Activated CD4-positive, alpha-beta T cell treated with anti-CD3 and anti-CD28 coated beads, Interleukin-2, Interleukin-6, amounts not matched to agents 100 ng/mL and 50 ng/mL, durations not matched to agents 16 hours and 8 hours (primary cell): Measurements from ENCODE around the gene PPP1R13B.
A peak's percentile ranks its signal among the peaks of the same experiment; 100 is the strongest.
"Not testable (repeated sequence)": the region's sequence is repeated elsewhere in the genome, so short reads cannot be mapped to it uniquely, and the experiment has no call there.

ENCODE experiments used
- DNase-seq: peaks from one replicate; pipeline ENCODE4 v3.0.0-alpha.2; 2020

The PPP1R13B gene, protein sequence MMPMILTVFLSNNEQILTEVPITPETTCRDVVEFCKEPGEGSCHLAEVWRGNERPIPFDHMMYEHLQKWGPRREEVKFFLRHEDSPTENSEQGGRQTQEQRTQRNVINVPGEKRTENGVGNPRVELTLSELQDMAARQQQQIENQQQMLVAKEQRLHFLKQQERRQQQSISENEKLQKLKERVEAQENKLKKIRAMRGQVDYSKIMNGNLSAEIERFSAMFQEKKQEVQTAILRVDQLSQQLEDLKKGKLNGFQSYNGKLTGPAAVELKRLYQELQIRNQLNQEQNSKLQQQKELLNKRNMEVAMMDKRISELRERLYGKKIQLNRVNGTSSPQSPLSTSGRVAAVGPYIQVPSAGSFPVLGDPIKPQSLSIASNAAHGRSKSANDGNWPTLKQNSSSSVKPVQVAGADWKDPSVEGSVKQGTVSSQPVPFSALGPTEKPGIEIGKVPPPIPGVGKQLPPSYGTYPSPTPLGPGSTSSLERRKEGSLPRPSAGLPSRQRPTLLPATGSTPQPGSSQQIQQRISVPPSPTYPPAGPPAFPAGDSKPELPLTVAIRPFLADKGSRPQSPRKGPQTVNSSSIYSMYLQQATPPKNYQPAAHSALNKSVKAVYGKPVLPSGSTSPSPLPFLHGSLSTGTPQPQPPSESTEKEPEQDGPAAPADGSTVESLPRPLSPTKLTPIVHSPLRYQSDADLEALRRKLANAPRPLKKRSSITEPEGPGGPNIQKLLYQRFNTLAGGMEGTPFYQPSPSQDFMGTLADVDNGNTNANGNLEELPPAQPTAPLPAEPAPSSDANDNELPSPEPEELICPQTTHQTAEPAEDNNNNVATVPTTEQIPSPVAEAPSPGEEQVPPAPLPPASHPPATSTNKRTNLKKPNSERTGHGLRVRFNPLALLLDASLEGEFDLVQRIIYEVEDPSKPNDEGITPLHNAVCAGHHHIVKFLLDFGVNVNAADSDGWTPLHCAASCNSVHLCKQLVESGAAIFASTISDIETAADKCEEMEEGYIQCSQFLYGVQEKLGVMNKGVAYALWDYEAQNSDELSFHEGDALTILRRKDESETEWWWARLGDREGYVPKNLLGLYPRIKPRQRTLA

DNA sequence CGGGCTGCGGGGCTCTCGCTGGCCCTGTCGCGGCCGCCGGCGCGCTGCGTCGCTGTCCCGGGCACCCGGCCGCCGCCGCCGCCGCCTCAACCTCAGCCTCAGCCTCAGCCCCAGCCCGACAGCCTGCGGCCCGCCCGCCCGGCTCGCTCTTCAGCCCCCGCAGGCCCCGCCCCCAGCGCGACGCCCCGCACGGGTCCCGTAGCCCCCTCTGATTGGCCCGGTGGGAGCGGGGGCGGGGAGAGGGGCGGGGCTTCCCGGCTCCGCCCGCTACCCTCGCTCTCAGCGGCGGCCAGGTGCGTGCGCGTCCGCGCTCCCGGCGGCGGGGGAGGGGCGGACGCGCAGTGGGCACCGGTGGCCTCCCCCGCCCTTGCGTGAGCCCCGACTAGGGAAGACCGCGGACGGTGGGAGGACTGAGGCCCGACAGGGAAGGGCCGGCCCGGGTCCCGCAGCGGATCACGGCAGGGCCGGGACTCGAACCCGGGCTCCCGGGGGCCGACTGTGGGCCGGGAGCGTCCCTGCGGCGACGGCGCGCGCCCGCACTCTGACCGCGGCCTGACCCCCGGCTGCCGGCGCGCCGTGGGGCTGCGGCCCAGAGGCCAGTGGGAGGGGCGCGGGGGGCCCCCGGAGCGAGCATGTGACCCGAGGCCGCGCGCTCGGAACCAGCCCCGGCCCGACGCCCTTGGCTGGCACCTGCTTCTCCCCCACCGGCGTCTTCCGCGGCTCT, at the start of gene PPP1R13B:
Gene PPP1R13B, minus strand, starts transcription at position 125 of the 724 bp plus-strand sequence. CDS start 268 bp downstream, outside the sequence.
- DNase-seq, result peak; percentile 95

DNA sequence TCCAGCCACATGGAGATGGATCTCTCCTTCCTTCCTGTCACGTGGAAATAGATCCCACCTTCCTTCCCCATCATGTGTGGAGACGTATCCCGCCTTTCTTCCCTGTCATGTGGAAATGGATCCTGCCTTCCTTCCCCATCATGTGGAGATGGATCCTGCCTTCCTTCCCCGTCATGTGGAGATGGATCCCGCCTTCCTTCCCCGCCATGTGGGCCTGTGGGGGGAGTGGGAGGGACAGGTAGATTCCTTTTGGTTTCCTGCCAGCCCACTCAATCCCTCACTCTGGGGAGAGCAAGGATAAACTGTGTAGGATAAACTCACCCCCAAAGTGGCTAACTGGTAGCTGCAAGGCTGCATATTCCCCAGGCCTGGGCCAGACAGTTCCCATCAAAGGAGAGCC, 49.2 kb upstream of the PPP1R13B start:
- DNase-seq, result no peak

DNA sequence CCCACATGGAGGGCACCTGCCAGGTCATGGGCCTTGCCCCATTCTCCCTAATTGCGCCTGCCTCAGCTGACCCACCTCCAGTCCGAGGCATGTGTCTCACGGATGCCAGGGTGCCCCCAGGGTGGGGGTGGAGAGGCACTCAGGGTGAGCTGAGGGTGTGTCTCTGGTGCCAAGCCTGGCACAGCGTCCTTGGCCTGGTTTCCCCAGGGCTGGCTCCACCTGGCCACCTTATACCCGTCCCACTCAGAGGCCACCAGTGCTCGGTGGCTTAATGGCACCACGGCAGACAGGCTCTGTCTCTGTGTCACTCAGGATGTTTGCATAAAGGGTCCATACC, 47.3 kb upstream of the PPP1R13B start:
- DNase-seq, result no peak

DNA sequence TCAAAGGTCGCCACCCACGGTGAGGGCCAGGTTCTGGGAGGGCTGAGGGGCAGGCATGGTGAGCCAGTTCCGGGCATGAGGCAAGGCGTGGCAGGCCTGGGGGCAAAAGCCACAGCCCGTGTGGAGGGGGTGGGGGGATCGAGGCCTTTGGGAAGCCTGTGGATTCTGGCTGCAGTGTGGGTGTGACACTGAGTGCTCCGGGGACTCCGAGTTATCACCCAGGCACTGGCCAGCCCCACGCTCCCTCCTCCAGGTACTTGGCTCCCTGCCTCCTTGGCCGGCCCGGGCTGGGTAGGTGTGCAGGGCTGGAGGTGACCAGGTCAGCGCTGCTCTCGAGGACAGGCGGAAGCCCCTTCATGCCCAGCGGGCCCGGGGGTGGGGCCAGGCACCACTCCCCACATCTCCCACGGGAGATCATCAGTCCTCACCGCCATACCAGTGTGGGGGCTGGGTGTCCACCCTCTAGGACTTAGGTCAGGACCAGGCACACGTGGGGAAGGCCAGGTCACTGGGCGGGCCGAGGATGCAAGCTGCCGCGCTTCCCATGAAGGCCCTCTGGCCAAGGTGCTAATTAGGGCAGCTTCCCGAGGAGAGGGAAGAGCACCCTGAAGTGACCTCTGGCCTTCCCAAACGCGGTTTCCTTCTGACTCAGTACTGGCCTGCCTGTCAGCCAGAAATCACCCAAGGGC, 46.8 kb upstream of the PPP1R13B start:
- DNase-seq, result no peak

DNA sequence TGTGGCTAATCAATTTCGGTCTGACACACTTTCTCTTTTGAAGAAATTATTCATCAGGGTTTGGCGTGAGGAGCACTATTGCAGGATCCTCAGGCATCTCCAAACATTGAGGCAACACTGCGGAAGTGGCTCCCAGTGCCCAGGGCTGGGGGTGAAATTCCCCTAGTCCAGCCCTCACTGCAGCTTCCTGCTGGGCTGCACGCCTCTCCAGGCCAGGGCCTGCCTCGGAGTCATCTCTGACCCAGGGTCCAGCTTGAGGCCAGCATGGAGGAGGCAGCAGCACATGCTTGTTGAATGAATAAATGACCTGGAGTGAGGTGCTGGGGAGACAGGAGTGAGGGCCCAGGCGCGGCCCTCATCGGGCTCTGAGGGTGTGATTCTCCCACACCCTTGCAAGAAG, 44.9 kb upstream of the PPP1R13B start:
- DNase-seq, result no peak

DNA sequence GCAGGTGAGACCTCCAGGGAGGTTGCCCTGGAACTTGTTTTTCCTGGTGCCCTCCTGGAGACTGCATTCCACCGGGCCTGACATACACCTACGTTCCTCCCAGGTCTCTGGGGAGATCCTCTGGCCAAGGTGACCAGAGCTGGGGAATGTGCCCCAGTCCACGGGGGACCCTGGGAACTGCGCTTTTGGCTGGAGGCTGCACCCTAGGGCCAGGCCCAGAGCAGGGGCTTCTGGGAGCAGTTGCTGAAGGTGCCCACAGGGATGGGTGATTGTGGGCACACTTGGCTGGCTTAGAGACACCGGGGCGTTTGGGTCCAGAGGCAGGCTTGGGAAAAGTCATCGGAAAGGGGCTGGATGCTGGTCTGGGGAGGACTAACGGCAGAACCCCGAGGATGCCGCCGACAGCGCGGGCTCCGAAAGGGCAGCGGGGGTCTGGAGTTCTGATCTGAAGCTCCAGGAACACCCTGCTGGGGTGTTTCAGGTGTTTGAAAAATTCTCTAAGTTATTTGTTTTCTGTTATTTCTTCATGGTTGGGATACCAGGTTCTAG, 44.4 kb upstream of the PPP1R13B start:
- DNase-seq, result no peak

DNA sequence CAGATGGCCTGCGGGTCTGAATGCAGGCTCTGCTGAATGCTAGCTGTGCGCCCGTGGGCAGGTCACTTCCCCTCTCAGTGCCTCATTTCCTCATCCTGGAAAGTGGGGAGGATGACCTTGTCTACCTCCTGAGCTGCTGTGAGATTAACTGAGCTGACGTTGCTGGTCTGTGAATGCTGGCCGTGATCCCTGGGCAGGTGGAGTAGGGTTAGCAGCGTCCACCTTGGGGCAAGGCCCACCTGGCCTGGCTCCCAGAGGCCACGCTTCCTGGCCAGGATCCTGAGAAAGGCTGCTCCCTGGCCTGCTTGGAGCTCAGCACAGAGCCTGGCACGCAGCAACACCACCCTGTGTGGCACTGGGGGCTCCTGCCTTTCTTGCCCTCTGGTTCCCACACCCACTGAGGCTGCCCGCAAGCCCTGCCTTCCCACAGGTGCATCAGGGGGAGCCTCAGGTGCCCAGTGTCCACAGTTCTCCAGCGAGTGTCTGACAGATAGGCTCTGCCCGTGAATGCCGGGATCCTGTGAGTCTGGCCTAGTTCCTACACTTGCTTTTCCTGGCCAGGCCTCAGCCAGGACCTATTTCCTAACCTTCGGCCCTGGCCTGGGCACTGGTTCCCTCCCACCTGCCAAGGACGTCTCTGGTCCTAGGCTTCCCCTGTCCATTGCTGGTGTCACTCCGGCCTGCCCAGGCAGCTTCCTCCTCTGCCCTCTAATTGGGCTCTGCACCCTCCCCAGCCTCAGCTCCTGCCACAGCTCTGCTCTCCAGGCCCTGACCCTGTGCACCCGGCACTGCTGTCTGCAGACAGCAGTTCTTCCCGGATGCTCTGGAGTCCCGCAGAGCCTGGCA, 43.7 kb upstream of the PPP1R13B start:
- DNase-seq, result no peak

DNA sequence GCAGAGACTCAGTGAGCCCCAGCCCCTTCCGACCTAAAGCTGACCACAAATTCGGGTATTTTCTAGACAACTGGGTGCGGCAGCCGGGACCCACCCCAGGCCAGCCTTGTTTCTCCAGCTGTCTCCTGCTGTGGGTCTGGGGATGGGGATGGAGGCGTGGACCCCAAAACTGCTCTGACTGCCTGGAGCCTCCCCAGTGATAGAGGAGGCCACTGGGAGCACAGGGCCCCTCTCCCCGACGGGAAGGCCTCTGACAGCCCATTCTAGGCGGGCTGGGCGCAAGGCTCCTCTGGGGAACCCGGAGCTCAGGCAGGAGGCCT, 42.6 kb upstream of the PPP1R13B start:
- no peak for DNase-seq

DNA sequence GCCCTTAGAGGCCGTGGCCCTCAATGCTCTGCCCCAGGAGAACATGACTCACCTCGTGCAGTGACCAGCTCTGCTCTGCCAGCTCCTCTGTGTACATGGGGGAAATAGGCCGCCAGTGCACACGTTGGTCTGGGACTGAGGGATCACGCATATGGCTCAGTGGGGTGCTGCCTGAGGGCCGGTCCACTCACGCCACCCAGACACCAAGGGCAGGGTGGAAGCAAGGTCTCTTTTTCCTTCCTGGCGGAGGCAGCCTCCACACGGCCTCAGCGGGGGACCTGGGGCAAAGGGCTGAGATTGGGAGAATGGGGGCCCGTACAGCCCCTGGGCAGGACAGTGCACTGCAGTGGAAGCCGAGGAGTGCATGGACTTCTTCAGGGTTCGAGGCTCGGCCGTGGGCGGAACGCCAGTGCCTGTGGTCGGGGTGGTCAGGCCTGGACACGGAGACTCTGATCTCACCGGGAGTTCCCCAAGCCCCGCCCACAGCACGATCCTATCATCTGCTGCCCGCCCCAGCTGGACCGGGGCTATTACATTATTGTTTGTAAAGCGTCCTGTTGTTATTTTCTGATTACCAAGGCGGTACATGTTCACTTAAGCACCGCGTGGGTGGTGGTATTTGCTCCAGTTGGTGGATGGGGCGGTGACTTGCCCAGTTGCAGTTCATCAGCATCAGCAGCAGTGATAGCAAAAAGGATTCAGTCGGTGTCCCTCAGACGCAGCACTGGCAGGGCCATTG, 42.1 kb upstream of the PPP1R13B start:
- DNase-seq, result no peak

DNA sequence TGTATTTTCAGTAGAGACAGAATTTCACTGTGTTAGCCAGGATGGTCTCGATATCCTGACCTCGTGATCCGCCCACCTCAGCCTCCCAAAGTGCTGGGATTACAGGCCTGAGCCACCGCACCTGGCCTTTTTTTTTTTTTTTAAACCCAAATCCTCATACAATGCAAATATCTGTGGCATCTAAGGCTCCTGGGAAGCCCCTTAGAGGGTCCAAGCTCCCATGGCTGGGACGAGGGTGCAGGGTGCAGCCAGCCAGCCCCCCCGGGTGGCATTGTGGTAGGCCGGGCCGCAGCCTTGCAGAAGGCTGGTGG, 41.6 kb upstream of the PPP1R13B start:
- not testable (repeated sequence) for DNase-seq

DNA sequence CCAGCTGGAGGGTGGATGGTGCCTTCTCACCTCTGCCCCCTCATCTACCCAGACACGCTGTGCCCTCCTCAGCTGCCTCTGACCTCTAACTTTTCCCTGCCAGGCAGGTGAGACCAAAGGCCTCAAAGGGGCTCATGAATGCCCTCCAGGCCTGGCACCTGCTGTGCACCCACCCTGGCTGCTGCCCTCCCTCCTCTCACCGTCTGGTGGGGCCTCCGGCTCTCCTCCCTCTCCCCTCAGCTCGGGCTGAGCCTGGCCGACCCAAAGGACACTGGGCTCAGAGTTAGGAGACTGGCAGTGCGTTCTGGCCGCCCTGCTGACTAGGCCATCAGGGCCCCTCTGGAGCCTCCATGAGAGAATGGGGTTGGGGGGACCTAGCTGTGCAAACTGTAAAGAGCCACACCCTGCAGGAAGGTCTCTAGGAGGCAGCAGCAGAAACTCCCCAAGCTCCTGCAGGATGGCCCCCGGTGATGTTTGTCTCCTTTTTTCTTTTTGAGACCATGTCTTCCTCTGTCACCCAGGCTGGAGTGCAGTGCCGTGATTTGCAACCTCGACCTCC, 40.3 kb upstream of the PPP1R13B start:
- no peak for DNase-seq

DNA sequence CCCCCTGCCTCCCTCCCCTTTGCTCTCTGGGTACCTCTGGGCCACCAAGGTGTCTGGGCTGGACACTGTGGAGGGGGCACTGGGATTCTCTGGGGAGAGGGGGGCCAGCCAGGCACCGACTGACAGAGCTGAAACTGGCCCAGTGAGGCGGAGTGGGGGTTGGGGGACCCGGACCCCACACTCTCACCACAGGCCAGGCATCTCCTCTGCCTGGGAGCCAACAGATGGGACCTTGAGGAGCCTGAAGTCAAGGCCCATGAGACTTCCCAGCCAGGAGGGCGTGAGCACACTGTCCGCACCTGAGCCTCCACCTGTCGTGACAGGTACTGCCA, 39.8 kb upstream of the PPP1R13B start:
- no peak for DNase-seq

DNA sequence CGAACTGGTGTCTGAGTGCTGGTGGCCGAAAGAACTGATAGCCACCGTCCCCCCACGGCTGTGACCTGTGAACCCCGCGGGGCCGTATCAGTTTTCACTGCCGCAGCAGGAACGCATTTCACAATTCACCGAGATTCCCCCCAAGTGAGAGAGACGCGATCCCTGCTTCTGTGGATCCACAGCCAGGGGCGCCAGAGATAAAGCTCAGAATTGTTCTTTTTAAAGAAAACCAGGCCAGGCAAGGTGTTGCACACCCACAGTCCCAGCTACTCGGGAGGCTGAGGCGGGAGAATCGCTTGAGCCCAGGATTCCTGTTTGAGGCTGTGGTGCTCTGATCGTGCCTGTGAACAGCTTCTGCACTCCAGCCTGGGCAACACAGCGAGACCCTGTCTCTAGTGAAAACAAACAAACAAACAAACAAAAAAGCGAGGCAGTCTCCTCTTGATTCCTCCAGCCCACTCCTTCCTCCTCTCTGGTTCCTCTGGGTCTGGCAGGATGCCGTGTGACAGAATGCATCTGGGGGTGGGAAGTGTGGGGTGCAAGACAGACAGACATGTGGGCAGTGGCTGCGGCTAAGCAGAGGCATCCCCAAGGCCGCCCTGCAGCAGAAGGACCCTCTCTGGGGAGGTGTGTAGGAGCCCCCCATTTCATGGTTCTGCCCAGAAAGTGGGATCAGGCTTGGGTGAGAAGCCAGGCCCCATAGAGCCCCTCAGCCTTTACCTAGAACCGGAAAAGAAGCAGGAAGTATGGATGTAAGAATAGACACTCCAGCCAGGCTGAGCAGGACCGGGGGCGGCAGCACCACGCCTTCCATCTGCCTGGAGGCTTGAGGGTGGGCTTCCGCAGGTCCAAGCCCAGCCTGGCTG, 39.2 kb upstream of the PPP1R13B start:
- DNase-seq, result no peak

DNA sequence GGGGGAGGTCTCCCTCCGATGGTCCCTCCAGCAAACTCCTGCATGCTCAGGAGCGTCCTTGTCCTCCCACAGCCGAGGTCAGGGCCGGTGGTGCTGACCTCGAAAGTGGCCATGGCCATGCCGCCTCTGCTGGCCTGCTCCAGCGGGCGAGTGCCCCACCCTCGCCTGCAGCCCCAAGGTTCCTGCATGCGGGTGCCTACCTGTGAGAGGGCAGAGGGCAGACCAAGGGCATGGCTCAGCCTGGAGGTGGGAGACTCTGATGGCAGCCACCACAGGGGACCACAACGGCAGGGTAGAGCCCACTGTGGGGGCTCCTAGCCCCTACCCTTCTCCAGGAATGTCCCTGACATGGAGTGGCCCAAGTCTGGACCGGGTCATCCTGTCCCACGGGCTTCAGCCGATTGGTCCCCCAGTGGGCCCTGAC, 38.1 kb upstream of the PPP1R13B start:
- no peak for DNase-seq

DNA sequence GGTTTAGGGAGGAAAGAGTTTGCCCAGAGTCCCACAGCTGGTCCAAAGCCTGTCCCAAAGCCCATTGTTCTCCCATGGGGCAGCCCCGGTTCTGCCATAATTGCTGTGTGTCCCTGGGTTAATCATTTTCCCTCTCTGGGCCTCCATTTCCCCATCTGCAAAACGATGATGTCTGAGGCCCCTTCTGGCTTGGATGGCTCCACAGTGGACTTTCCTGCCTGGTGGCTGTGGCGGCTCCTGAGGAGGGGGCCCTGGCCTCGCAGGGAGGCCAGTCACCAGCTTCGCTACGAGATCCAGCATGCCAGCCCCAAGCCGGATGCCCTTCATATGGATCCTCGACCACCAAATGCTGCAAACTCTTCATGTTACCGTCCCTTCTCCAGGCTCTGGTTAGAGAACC, 37.5 kb upstream of the PPP1R13B start:
- DNase-seq, result no peak

DNA sequence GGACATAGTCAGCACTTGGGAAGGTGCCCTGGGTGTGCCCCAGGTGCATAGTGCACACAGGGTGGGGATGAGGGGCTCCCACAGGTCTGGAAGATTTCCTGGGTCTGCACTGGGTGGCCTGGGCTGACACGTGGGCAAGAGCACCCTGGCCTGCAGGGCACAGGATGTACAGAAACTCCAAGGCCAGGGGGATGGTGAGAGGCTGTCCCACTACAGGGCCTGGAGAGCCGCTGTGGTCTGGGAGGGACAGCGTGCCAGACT, 35.8 kb upstream of the PPP1R13B start:
- no peak for DNase-seq

DNA sequence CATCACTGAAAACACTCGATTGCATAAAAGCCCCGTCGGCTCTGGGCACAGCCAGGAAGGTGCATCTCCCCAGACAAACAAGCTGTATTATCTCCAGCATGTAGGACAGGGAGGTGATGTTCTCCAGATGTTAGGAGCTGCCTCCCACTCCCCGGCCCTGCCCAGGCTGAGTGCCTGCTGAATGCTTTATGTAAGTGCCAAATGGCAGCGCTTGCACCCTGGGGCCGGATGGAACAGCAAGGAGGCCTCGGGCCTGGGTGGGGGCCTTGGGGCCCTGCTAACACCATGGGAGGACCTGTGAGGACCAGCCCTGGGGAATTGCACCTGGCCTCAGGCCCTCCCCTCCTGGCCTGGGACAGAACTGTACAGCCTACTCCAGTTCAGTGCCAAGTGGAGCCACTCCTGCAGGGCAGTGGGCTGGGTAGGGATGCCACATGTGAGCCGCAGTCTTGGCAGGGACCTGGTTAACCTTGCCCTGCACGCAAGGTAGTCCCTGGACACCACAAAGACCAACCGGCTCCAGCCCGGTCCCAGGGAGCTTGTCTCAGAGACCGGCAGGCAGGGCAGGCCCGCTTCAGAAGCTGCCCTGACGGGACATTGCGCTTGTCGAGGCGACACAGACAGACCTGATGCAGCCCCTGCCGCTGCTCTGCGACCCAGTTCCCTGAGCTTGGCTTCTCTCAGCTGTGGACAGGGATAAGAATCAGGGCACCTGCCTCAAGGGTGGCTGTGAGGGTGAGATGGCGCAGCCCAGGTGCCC, 35.3 kb upstream of the PPP1R13B start:
- DNase-seq, result no peak

DNA sequence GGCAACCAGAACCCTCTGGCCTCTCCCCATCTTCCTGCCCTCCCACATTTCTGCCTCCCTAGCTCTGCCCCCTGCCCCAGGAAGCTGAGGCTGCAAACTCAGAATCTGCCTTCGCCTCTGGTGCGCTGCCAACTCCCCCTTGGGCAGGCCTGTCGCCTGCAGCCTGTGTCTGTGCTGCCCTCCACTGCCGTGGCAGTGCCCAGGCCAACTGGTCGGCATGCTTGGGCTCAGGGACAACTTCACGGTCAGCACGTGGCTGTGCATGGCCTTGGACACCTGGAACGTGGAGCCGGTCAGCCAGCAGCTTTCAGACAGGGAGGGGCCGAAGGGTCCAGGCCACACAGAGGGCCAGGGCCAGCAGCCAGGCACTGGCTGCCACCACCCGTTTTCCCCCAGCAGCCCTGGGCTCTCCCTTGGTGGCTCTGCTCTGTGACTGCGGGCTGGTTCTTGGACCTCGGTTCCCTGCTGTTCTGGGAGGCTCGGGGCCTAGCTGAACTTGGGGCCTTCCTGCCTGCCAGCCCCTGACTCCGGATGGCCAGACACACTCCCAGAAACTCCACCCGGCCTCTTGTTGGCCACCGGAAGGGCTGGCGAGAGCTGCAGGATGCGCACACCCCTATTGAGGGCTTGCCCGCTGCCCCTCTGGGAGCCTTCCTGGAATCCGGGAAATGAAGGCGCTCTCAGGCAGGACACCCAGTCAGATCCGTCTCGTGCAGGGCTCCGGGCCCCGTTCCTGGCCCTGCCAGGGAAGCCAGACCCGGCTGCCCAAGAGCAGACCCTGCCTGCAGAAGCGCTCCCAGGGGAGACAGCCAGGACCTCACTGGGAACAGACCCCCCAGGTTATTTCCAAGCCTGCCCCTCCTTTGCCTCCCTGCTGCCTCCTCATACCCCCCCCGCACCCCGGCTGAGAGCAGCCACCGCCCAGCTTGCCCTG, 34.2 kb upstream of the PPP1R13B start:
- DNase-seq, result no peak
